G401 (cell line): Measurements from ENCODE around the gene RABEP1. TPM values are rescaled to one million over a fixed set of nuclear protein-coding genes. Genes with fewer than 3 reads are reported as not detected.

Experiments
- DNase-seq: peaks from one replicate; pipeline ENCODE4 v3.0.0-alpha.2; 2015; ENCODE audit warnings: low spot score
- in situ Hi-C: cut with HindIII; loops from 2 replicates; pipeline ENCODE4 v1.10.0; 2016; ENCODE audit warnings: low sequenced_read_pairs, mixed read lengths
- total RNA-seq: library from RNA; depleted of rRNA; stranded (reverse); fragments of >200 nt; shearing (Covaris generic); gene quantifications from 2 replicates; pipeline ENCODE4 v1.2.3, GENCODE V29; 2014

RABEP1 gene
- total RNA-seq, 1 experiment from 2014 or later: 63.0 TPM

GRCh38 chr17:5263441-5263840 is 18.6 kb upstream of the RABEP1 start:
- DNase-seq: no peak
- in situ Hi-C loops: no loop called here

- in situ Hi-C loops: no loop called here
- no peak for DNase-seq
Measured at GRCh38 chr17:5264893-5265292, 17.2 kb upstream of the RABEP1 start.

DNA sequence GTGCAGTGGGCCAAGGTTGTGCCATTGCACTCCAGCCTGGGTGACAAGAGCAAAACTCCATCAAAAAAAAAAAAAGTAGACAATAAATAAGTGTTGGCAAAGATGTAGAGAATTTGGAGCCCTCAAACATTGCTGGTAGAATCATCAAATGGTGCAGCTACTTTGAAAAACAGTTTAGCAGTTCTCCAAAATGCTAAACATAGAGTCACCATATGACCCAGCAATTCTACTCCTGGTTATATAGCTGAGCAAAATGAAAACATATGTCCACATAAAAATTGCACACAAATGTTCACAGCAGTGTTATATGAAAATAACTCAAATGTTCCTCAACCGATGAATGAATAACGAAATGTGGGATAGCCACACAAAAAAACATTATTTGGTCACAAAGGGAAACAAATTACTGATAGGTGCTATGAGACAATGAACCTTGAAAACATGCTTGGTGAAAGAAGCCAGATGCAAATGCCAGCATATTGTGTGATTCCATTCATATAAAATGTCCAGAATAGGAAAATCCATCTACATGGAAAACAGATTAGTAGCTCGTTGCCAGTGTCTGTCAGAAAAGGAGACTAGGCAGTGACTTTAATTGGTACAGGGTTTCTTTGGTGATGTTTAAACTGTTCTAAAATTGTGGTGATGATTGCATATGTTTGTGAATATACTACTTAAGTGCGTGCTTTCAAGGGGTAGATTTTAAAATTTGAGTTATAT is 12.7 kb upstream of the RABEP1 start:
- in situ Hi-C loops: no loop called here
- DNase-seq: no peak

- in situ Hi-C loops: no loop called here
- DNase-seq: no peak
Measured at GRCh38 chr17:5272322-5272721, 9.8 kb upstream of the RABEP1 start.

GRCh38 chr17:5282642-5283217 is 646 bp downstream of the RABEP1 start:
- peak; percentile 17 for DNase-seq

GRCh38 chr17:5283571-5284315 is 1.7 kb downstream of the RABEP1 start:
- in situ Hi-C loops: no loop called here
- DNase-seq: no peak

More at GRCh38 chr17:5282642-5283217, 646 bp downstream of the RABEP1 start:
- in situ Hi-C loops: no loop called here

GRCh38 chr17:5284681-5285080 is 2.6 kb downstream of the RABEP1 start:
- in situ Hi-C loops: no loop called here

GRCh38 chr17:5286846-5287245 is 4.8 kb downstream of the RABEP1 start:
- in situ Hi-C loops: no loop called here
- DNase-seq: no peak

More at GRCh38 chr17:5284681-5285080, 2.6 kb downstream of the RABEP1 start:
- no peak for DNase-seq

DNA sequence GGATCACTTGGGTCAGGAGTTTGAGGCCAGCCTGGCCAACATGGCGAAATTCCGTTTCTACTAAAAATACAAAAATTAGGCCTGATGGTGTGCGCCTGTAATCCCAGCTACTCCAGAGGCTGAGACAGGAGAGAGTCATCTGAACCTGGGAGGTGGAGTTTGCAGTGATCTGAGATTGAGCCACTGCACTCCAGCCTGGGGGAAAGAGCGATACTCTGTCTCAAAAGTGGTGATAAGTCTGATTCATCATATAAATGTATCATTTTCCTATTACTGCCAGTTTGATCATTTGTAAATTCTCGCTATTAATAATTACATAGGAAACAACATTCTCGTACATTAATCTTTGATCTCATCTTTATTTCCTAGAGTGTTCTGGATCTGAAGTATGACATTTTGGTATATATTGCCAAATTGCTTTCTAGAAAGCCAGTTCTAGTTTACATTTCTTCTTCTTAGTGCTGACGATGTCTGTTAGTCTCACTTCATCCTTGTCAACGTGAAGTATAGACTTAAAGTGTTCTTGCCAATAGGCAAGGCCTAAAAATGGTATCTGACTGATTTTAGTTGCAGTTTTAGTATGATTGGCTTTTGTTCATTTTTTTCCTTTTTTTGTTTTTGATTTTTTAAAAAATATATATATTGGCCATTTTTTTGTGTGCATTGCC is 9.7 kb downstream of the RABEP1 start:
- no peak for DNase-seq
- in situ Hi-C loops: no loop called here

DNA sequence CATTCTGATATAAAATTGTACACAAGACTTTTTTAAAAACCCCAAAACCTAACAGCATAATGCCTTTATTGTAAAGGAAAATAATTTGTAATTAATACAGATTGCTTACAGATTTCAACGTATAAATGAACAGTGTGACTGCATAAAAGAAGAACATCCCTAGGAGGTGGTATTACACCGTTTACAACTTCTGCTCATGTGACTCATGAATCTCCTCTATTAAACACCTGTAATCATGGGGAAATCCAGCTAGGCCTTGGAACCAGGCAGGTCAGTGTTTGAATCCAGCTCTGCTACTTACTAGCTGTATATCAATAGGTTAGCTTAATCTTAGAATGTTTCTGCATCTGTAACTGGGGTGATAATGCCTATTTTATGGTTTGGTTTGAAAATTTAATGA is 15.2 kb downstream of the RABEP1 start:
- in situ Hi-C loops: no loop called here
- no peak for DNase-seq

- no peak for DNase-seq
- in situ Hi-C loops: no loop called here
Measured at GRCh38 chr17:5299383-5299782, 17.3 kb downstream of the RABEP1 start.

- in situ Hi-C loops: no loop called here
- DNase-seq: no peak
Measured at GRCh38 chr17:5304636-5305035, 22.6 kb downstream of the RABEP1 start.

DNA sequence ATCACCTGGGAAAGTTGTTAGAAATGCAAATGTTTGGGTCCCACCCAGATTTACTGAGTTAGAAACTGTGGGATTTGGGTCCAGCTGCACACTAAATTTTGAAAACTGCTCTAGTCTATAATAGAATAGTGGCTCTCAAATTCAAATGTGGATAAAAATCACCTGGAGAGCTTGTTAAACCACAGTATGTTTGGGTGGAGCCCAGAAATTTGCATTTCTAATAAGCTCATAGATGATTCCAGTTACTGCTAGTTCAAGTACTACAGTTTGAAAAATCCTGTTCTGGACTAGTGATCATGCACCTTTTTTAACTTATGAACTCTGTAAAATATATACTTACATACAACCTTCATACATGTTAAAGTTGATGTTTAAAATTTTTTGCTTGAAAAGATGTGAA is 27.8 kb downstream of the RABEP1 start:
- in situ Hi-C loops: no loop called here
- DNase-seq: no peak

- in situ Hi-C loops: no loop called here
- DNase-seq: no peak
Measured at GRCh38 chr17:5325851-5326250, 43.8 kb downstream of the RABEP1 start.

GRCh38 chr17:5329784-5330557 is 47.9 kb downstream of the RABEP1 start:
- in situ Hi-C loops: no loop called here
- DNase-seq: no peak

DNA sequence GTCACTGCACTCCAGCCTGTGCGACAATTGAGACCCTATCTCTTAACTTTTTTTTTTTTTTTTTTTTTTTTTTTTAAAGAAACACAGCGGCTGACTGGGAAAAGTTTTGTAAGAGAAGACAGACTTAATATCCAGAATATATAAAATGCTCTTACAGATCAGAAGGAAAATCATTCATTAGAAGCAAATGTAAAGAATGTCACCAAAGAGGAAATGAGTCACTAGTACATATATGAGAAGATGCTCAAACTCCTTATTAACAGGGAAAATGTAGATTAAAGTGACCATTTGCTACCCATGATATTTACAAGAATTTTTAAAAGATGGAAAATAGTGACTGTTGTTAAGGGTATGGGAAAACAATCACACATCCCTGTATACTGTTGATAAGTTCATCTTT is 48.9 kb downstream of the RABEP1 start:
- DNase-seq: no peak
- in situ Hi-C loops: no loop called here

DNA sequence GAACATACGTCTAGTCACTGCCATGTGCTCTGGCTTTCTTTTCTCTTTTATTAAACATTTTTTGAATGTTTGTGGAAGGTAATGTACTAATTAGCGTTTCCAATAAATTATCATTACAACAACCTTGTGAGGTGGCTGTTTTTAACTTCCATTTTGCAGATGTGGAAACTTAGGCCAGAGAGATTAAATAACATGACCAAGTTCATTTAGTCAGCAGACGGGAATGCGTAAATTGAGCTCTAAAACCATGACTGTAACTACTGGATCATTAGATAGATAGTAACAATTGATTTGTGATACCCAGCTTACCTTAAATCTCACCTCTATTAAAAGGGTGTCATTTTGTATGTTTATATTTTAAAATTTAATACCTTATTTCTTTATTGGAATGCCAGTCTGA is 49.4 kb downstream of the RABEP1 start:
- in situ Hi-C loops: no loop called here
- DNase-seq: no peak

DNA sequence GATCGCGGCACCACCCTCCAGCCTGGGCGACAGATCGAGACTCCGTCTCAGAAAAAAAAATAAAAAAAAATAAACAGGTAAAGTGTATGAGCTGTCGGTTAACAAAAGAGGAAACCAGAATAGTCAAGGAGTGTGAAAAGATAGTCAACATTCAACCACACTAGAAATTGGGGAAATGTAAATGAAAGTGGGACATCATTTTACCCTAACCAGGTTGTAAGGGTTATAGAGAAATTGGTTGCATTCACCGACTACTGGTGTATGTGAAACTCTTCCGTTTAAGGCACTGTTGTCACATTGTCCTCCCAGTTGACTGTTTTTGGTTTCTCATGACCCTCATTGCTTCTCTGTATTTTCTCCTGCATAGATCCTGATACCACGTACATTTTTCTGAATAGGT is 62.8 kb downstream of the RABEP1 start:
- in situ Hi-C loops: no loop called here
- no peak for DNase-seq

DNA sequence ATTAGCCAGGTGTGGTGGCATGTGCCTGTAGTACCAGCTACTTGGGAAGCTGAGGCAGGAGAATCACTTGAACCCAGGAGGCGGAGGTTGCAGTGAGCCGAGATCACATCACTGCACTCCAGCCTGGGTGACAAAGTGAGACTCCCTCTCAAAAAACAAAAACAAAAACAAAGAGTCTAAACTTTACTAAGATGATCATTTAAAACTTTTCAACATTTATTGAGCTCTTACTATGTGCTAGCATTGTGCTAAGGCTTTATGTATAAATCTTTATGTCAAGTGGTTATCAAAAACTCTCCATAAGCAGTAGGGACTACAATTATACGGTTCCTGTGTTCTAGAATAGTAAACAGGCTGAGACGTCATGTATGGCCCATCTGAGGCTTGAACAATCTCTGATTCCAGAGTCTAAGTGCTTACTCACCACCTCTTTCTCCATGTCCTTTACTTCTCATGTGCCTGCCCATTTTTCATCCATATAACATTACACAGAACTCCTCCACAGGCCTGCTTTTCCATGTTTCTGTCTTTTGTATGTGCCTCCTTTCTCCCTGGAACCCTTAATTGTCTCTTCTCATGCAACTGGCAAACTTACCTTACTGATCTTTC is 70.7 kb downstream of the RABEP1 start:
- no peak for DNase-seq
- in situ Hi-C loops: no loop called here
